Nephron (organoid): ENCODE data around the gene PRDM16.

Experiments
- H3K27ac Mint-ChIP-seq, 3 experiments: 2 replicates each; pipeline ENCODE4 v1.8.0; 2020; ENCODE audit warnings: mixed read lengths in 3 of 3, mild to moderate bottlenecking in 2 of 3, moderate library complexity in 1 of 3
- H3K27me3 Mint-ChIP-seq: 2 replicates; pipeline ENCODE4 v1.8.0; 2021; ENCODE audit warnings: low read depth, mild to moderate bottlenecking, moderate library complexity, mixed read lengths
- H3K36me3 Mint-ChIP-seq: 2 replicates; pipeline ENCODE4 v1.8.0; 2020; ENCODE audit warnings: low read depth, mixed read lengths
- H3K4me1 Mint-ChIP-seq: 2 replicates; pipeline ENCODE4 v1.8.0; 2020; ENCODE audit warnings: mixed read lengths
- H3K4me3 Mint-ChIP-seq, 3 experiments: 2 replicates each; pipeline ENCODE4 v1.8.0; 2020; ENCODE audit warnings: mild to moderate bottlenecking in 3 of 3, mixed read lengths in 3 of 3, moderate library complexity in 2 of 3
- H3K9me3 Mint-ChIP-seq: 2 replicates; pipeline ENCODE4 v1.8.0; 2020; ENCODE audit warnings: mixed read lengths
- CTCF ChIP-seq, 3 experiments: fragments of 200-600 bp; sonication (generic); IDR thresholded peaks; one replicate each; pipeline ENCODE4 v1.5.0; 2021; ENCODE audit warnings: antibody characterized with exemption in 3 of 3; ENCODE audit not compliant: unreplicated experiment in 3 of 3

PRDM16 gene

GRCh38 chr1:3051270-3052268 is 17.4 kb upstream of the PRDM16 start:
- Mint-ChIP-seq H3K9me3 (peaks cover 12% of the 10 kb centered on the region), H3K4me3 (no peak overlapping the region), H3K36me3 (no peaks in the 10 kb centered on the region), H3K27me3 (peaks cover 65% of the 10 kb centered on the region), H3K27ac (no peak overlapping the region), H3K4me1 (no peaks in the 10 kb centered on the region)
- TF ChIP-seq CTCF (IDR thresholded peaks at IDR 0.05; ENCODE audit: unreplicated experiment in 3 of 3) = no peak

- no peak for TF ChIP-seq CTCF (IDR thresholded peaks at IDR 0.05; ENCODE audit: unreplicated experiment in 3 of 3)
- H3K4me1 Mint-ChIP-seq = no peaks in the 10 kb centered on the region
- no peak overlapping the region for H3K27ac Mint-ChIP-seq
- peaks cover 6% of the 10 kb centered on the region for H3K9me3 Mint-ChIP-seq
- no peaks in the 10 kb centered on the region for H3K36me3 Mint-ChIP-seq
- no peak overlapping the region for H3K4me3 Mint-ChIP-seq
- peaks cover 69% of the 10 kb centered on the region for H3K27me3 Mint-ChIP-seq
Observed at GRCh38 chr1:3052501-3052900, 16.5 kb upstream of the PRDM16 start.

- no peaks in the 10 kb centered on the region for H3K36me3 Mint-ChIP-seq
- H3K4me1 Mint-ChIP-seq = no peaks in the 10 kb centered on the region
- H3K27me3 Mint-ChIP-seq = peaks cover 79% of the 10 kb centered on the region
- H3K9me3 Mint-ChIP-seq = peaks cover 13% of the 10 kb centered on the region
- TF ChIP-seq CTCF (IDR thresholded peaks at IDR 0.05; ENCODE audit: unreplicated experiment in 3 of 3) = no peak
- H3K27ac Mint-ChIP-seq = no peak overlapping the region
- no peak overlapping the region for H3K4me3 Mint-ChIP-seq
Observed at GRCh38 chr1:3053366-3053980, 15.5 kb upstream of the PRDM16 start.

GRCh38 chr1:3053986-3054385 is 15.0 kb upstream of the PRDM16 start:
- Mint-ChIP-seq H3K4me3 (no peak overlapping the region), H3K27me3 (peaks cover 80% of the 10 kb centered on the region), H3K9me3 (peaks cover 18% of the 10 kb centered on the region)

GRCh38 chr1:3054474-3054873 is 14.5 kb upstream of the PRDM16 start:
- Mint-ChIP-seq H3K4me3 (no peak overlapping the region), H3K36me3 (peaks cover 4% of the 10 kb centered on the region), H3K27ac (no peak overlapping the region), H3K9me3 (peaks cover 20% of the 10 kb centered on the region), H3K27me3 (peaks cover 81% of the 10 kb centered on the region), H3K4me1 (no peaks in the 10 kb centered on the region)
- TF ChIP-seq CTCF (IDR thresholded peaks at IDR 0.05; ENCODE audit: unreplicated experiment in 3 of 3) = no peak

More at GRCh38 chr1:3053986-3054385, 15.0 kb upstream of the PRDM16 start:
- peaks cover 2% of the 10 kb centered on the region for H3K36me3 Mint-ChIP-seq
- no peak for TF ChIP-seq CTCF (IDR thresholded peaks at IDR 0.05; ENCODE audit: unreplicated experiment in 3 of 3)
- no peak overlapping the region for H3K27ac Mint-ChIP-seq
- no peaks in the 10 kb centered on the region for H3K4me1 Mint-ChIP-seq
